Astrocyte of the spinal cord (primary cell): ENCODE measurements around the gene PKD2.

Experiments used
- DNase-seq: peaks from one replicate; pipeline ENCODE4 v3.0.0; 2011; ENCODE audit warnings: low read depth, low spot score
- H3K4me3 ChIP-seq: 2 replicates; pipeline ENCODE4 v1.5.1; 2011; ENCODE audit warnings: low read depth, mild to moderate bottlenecking, low read length, moderate library complexity
- CTCF ChIP-seq: IDR thresholded peaks from 2 replicates; pipeline ENCODE4 v1.5.1; 2012; ENCODE audit warnings: low read depth, mild to moderate bottlenecking, low read length, inconsistent platforms
- in situ Hi-C: cut with HindIII; loops from 2 replicates; pipeline ENCODE4 v1.10.0; 2017; ENCODE audit warnings: low sequenced_read_pairs

The PKD2 gene

DNA sequence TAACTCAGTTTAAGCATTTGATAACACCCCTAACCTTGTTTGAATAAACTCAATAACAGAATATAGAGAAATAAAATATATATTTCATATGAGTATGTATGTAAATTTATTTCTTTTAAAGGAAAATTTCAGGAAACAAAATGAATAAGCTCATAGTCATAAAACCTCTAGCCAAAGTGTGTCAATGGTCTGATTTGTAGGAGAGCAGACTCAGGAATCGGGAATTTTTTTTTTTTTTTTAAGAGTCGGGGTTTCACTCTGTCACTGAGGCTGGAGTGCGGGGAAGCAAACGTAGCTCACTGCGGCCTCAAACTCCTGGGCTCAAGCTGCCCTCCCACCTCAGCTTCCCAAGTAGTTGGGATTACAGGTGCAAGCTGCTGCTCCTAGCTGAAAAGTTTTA lies 2.4 kb downstream of the PKD2 start:
- DNase-seq = peak; percentile 10
- no peak for TF ChIP-seq CTCF
- in situ Hi-C loops = no loop called here
- H3K4me3 ChIP-seq = no peak overlapping the region

DNA sequence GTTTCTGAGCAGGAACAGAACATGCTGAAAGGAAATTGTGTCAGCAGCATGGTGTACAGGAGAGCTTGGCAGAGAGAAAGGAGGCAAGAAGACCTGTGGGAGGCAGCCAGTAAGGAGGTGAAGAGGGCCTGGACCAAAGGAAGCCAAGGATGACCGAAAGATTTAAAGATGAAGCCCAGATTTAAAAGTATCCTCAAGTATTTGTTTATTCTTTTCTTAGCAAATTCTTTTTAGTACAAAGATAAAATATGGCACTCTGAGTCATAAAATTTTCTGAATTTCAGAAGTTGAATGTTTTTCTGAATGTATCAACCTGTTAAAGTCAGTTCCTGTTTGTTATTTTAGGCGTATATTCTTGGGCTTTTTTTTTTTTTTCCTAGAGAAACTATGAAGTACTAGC lies 3.5 kb downstream of the PKD2 start:
- peak; percentile 40 for DNase-seq
- TF ChIP-seq CTCF = no peak
- in situ Hi-C loops = no loop called here
- no peak overlapping the region for H3K4me3 ChIP-seq

GRCh38 chr4:88012647-88013046 lies 5.2 kb downstream of the PKD2 start:
- in situ Hi-C loops = no loop called here
- no peak for TF ChIP-seq CTCF
- no peak overlapping the region for H3K4me3 ChIP-seq
- DNase-seq = no peak

GRCh38 chr4:88014386-88014905 lies 7.0 kb downstream of the PKD2 start:
- TF ChIP-seq CTCF = no peak
- in situ Hi-C loops = no loop called here
- no peak overlapping the region for H3K4me3 ChIP-seq
- DNase-seq = no peak

DNA sequence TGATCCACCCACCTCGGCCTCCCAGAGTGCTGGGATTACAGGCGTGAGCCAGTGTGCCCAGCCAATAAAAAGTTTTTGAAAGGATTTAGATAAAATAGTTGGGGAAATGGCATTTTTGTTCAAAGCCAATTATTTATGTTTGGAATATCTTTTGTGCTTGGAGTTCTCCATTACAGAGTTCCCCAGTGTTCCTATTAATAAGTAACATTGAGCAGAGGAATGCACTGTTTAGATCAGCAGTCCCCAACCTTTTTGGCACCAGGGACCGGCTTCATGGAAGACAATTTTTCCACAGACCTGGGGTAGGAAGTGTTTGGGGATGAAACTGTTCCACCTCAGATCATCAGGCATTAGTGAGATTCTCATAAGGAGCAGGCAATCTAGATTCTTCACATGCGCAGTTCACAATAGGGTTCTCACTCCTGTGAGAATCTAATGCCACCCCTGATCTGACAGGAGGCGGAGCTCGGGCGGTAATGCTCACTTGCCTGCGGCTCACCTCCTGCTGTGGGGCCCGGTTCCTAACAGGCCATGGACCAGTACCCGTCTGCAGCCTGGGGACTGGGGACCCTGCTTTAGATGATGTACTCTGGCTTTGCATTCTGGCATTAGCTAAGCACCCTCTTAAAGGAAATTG lies 8.3 kb downstream of the PKD2 start:
- no peak overlapping the region for H3K4me3 ChIP-seq
- no peak for TF ChIP-seq CTCF
- no peak for DNase-seq
- in situ Hi-C loops = no loop called here

- peak; percentile 93 for DNase-seq
- in situ Hi-C loops = no loop called here
These were observed 10.3 kb downstream of the PKD2 start for GRCh38 chr4:88017516-88018297.

More at GRCh38 chr4:88017516-88018297, 10.3 kb downstream of the PKD2 start:
- no peak overlapping the region for H3K4me3 ChIP-seq
- no peak for TF ChIP-seq CTCF
